CD4-positive, alpha-beta T cell treated with Interleukin-1 beta for 1 hour (primary cell): ENCODE results near the gene MFSD2B.
A peak's percentile ranks its signal among the peaks of the same experiment; 100 is the strongest.
"Not testable (repeated sequence)": the region's sequence is repeated elsewhere in the genome, so short reads cannot be mapped to it uniquely, and the experiment has no call there.

Experiments
- DNase-seq, 2 donors: peaks; one replicate each; pipeline ENCODE4 v3.0.0-alpha.2; 2020 to 2022

The MFSD2B gene

DNA sequence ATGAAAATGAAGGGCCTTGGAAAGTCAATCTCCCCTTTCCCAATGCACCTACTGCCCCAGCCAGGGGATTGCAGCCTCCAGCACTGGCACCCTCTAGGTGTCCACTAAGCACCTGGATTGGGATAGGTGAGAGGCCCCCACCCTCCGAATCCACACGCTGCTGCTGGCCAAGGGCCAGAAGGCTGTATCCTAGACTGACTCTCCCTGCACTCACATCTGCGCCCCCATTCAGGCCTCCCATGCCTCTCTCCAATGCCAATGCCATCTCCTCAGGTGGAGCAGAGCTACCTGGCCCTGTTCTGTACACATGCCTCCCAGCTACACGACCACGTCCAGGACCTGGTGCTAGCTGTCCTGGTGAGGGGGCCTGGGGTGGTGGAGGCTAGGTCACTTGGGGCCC lies 9.8 kb downstream of the MFSD2B start:
- DNase-seq = no peak

DNA sequence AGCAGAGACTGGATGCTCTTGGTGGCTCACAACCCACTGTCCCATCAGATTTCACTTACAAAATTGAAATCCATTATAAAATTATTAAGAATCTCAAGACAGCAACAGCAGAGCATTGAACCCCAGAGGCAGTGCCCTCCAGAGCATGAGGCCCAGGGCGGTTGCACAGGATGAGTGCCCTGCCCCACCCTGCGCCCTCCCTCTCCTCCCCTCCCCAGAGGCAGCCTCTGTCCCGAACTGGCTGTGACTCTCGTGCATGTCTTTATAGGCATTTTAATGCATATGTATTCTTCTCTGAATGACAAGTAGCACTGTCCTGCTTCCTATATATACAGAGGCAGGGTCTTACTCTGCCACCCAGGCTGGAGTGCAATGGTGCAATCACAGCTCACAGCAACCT lies 10.4 kb downstream of the MFSD2B start:
- DNase-seq = no peak

GRCh38 chr2:24021122-24021998 lies 11.5 kb downstream of the MFSD2B start:
- no peak for DNase-seq

- no peak for DNase-seq
Measured at GRCh38 chr2:24022324-24022974, 12.6 kb downstream of the MFSD2B start.

DNA sequence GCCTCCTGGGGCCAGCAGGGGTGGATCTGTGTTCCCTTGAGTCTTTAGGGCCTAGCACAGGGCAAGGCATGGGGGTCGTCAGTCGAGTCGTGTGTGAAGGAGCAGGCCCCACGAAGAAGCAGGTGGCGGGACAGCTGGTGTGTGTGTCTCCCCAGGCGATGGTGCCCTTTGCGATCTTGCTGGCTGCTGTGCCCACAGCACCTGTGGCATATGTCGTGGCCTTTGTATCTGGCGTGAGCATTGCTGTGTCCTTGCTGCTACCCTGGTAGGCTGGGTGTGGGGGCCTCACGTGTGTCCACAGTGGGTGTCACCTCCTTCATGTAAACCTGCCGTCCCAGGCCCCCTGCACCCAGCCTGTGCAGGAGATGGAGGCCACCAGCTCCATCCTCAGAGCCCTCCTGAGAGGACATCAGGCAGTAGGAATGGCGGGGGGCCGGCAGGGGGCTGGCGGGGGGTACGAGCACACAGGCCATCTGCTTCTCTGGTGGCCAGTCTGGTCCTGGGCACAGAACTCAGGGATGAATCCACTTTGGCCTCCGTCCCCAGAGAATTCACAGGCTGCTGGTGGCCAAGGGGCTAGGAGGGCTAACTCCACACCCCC lies 13.2 kb downstream of the MFSD2B start:
- no peak for DNase-seq

DNA sequence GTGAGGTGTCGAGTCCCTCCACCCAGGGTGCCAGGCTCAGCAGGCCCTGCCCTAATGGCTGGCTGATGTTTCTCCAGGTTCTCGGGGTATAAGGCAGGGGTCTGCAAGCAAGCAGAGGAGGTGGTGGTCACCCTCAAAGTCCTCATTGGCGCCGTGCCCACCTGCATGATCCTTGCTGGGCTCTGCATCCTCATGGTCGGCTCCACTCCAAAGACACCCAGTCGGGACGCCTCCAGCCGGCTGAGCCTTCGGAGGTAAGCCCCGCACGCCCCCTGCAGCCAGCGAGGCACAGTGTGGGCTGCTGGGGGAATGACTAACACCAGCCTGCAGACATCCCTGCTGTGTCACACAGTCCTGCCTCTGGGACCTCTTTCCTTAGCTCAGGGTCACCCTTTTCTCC lies 14.1 kb downstream of the MFSD2B start:
- DNase-seq = no peak

GRCh38 chr2:24024996-24025663 lies 15.2 kb downstream of the MFSD2B start:
- DNase-seq = no peak

GRCh38 chr2:24026233-24026632 lies 16.3 kb downstream of the MFSD2B start:
- no peak for DNase-seq

DNA sequence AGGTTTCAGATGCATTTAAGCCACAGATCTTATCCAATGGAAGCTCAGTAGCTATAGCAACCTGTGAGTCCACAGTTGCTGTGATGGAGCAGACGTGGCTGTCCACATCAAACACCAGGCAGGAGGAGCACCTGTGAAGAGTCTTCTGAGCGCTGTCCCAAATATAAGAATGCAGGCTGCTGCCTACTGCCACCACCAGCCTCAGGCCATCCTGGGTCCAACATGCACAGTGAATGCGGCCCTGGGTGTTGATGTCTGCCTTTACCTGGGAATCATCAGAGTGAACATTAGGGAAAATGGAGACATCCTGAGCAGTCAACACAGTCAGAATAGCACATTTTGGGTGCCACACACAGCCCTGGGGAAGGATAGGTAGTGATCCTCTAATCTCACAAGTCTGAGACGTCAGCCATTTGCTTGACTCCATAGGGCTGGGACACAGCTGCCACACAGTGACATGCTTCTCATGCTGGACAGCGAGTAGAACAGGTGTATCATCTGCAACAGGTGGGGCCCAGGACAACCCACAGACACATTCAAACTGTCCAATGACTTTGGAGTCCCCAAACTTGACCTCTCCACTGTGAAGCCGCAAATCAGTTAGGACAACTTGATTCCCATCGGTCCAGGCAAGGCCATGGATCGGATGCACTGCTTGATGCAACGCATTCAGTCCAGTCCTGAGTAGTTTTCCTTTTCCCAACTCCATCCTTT lies 29.1 kb downstream of the MFSD2B start:
- no peak for DNase-seq

DNA sequence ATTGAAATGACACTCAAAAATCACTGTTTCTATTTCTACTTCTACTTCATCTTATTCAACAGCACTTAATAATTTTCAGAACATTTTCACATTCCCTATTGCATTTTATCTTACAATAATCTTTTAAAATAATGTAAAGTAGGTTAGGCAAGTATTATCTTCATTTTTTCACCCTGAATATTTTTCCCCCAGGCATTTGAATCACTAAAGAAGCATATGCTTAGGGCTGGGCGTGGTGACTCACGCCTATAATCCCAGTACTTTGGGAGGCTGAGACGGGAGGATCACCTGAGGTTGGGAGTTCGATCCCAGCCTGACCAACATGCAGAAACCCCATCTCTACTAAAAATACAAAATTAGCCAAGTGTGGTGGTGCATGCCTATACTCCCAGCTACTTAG lies 30.6 kb downstream of the MFSD2B start:
- no peak for DNase-seq

DNA sequence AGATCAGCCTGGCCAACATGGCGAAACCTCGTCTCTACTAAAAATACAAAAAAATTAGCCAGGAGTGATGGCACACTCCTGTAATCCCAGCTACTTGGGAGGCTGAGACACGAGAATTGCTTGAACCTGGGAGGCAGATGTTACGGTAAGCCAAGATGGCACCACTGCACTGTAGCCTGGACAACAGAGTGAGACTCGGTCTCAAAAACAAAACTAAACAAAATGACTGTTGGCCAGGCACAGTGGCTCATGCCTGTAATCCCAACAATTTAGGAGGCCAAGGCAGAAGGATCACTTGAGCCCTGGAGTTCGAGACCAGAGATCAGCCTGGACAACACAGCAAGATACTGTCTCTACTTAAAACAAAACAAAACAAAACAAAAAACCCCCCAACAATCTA lies 33.2 kb downstream of the MFSD2B start:
- not testable (repeated sequence) for DNase-seq

DNA sequence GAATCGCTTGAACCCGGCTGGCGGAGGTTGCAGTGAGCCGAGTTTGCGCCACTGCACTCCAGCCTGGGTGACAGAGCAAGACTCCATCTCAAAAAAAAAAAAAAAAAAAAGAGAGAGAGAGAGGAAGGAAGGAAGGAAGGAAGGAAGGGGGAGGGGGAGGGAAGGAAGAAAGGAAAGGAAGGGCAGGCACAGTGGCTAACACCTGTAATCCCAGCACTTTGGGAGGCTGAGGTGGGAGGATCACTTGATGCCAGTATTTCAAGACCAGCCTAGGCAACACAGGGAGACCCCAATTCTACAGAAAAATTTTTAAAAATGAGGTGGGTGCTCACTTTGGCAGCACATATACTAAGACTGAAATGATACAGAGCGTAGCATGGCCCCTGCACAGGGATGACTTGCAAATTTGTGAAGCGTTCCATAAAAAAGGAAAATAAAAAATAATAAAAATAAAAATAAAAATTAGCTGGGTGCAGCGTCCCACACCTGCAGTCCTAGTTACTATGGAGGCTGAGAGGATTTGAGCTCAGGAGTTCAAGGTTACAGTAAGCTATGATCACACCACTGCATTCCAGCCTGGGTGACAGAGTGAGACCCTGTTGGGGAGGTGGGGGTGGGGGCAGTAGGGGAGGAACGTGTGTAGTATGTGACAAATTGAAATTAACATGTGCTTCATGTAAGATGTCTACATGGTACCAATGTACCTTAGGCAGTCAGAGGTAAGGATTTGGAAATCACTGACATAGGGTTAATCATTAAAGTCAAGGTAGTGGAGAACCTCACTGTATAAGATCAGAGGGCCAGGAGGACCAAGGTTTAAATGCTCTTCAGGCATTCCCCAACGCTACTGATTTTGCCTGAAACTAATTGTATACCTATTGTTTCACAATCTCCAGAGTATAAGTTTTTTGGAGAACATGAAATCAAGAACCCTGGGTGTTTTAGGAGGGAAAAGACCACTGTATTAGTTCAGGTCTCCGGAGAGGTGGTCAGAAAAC lies 35.9 kb downstream of the MFSD2B start:
- no peak for DNase-seq

DNA sequence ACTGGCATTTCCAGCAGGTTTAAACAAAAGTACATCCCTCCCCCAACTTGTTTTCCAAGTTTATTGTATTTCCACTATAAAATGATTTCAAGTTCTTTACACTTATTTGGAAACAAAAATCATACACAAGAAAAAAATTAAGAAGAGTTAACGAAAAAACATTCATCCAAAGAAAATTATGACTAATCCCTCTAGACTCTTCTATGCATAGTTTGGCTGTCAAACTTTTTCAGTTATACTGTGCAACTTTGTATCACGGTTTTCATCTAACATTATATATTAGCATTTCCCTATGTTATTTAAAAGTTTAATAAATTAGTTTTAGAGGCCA lies 36.7 kb downstream of the MFSD2B start:
- DNase-seq = no peak

- peak; percentile 94 to 95 for DNase-seq
Measured at GRCh38 chr2:24046930-24047702, 37.2 kb downstream of the MFSD2B start, which contains the start of gene WDCP. Gene WDCP (minus strand): TSS chr2:24047391. CDS start chr2:24039494, 7,897 bp downstream.

GRCh38 chr2:24047703-24048033 lies 37.8 kb downstream of the MFSD2B start:
- DNase-seq = no peak

- DNase-seq = no peak
Measured at GRCh38 chr2:24048769-24049484, 39.0 kb downstream of the MFSD2B start.

DNA sequence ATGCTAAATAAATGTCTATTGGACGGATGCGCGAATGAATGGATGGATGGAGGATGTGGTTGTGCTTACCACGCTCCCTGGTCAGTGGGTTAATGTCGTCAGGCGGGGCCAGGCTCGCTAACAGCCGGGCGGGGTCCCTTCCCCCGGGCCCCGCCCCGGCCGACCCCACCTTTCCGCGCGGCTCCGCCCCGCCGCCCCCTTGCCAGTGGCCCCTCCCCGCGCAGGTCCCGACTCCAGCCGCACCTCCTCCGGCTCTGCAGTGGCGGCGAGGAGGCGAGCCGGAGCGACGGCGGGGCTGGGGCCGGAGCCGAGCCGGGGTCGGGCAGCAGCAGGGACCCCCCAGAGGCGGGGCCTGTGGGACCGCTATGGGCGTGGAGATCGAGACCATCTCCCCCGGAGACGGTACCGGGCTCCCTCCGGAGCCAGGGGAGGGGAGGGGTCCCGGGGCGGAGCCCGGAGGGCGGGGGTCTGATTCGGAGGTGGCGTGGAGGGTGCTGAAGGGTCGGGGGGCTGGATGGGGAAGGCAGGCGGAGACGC lies 39.7 kb downstream of the MFSD2B start, which contains the start of gene FKBP1B:
FKBP1B (plus strand) TSS at position 257 of the 537 bp plus-strand sequence; CDS start at position 366, 109 bp downstream.
- DNase-seq = peak; percentile 45 to 65

DNA sequence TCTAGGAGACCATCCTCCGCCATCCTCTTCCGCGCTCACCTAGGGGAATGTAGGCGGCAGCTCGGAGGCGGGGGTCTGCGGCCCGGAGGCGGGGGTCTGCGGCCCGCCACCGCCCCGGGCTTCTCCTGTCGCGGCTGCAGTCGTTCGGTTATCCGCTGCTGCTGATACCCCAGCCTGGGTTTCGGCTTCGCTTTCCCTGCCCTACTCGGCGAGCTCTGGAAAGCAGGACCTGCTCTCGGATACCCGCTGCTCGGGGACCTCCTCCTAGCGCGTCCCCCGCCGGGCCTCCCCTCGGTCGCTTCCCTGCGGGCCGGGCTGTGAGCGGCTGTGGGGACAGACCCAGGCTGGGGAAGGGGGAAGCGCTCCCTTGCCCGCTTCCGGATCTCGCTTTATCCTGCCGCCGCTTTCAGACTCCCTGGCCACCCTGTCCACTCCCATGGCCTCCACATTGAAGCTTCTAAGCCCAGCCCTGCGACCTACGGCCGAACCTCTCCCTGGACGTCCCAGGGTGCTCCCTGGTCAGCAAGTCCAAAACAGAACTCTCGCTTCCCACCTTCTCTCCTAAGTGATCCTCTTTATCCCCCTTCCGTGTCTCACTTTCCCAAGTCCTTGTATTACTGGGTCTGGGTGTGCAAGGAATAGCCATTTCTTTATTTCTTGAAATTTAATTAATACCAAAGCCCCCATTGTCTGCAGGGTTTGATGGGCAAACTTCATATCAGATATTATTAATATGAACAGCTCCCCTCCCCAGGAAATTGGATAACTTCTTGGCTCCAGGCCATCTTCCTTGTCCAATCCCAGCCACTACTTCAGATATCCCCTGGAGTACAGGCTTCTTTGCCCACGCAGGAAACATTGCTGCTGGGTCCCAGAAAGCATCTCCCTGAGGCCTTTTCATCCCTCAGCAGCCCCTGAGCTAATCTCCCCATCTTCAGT lies 40.4 kb downstream of the MFSD2B start:
- peak in 1 of 2 donors; percentile 7 for DNase-seq
